Activated naive CD8-positive, alpha-beta T cell treated with anti-CD3 and anti-CD28 coated beads, Interleukin-2, amount 50 U/mL, for 16 hours (primary cell): ENCODE data around the gene SGPP2.
"Not testable (repeated sequence)": the region's sequence is repeated elsewhere in the genome, so short reads cannot be mapped to it uniquely, and the experiment has no call there.

Source experiments
- DNase-seq: peaks from one replicate; pipeline ENCODE4 v3.0.0-alpha.2; 2020; ENCODE audit warnings: low read depth, low spot score

SGPP2 gene, protein sequence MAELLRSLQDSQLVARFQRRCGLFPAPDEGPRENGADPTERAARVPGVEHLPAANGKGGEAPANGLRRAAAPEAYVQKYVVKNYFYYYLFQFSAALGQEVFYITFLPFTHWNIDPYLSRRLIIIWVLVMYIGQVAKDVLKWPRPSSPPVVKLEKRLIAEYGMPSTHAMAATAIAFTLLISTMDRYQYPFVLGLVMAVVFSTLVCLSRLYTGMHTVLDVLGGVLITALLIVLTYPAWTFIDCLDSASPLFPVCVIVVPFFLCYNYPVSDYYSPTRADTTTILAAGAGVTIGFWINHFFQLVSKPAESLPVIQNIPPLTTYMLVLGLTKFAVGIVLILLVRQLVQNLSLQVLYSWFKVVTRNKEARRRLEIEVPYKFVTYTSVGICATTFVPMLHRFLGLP

DNA sequence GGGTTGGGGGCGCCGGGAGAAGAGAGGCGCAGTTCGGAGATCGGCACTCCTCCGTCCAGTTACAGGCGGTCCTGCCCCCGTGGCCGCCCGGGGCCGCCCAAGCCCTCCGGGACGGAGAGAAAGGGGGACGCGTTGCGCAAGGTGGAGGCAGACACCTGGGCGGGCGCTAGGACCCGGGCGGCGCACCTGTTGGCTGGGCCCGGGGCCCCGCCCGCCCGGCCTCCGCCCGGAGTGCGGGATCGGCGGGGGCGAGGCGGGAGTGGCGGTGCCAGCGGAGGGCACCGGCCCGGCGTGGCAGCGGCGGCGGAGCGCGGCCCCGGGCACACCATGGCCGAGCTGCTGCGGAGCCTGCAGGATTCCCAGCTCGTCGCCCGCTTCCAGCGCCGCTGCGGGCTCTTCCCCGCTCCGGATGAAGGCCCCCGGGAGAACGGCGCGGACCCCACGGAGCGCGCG, at the start of gene SGPP2:
TSS of gene SGPP2 (plus strand) at position 268 of the 453 bp plus-strand sequence. CDS start at position 328, 60 bp downstream.
- DNase-seq: no peak

DNA sequence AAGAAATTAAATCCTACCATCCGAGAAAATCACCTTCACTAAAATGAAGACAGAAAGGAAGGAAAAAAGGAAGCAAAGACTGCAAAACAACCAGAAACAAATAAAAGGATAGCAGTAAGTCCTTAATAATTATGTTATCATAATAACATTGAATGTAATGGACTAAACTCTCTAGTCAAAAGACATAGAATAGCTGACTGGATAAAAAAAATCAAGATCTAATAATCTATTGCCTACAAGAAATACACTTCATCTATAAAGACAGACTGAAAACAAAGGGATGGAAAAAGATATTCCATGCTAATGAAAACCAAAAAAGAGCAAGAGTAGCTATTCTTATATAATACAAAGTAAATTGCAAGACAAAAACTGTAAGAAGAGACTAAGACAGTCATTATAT, 48.5 kb upstream of the SGPP2 start:
- DNase-seq: no peak

DNA sequence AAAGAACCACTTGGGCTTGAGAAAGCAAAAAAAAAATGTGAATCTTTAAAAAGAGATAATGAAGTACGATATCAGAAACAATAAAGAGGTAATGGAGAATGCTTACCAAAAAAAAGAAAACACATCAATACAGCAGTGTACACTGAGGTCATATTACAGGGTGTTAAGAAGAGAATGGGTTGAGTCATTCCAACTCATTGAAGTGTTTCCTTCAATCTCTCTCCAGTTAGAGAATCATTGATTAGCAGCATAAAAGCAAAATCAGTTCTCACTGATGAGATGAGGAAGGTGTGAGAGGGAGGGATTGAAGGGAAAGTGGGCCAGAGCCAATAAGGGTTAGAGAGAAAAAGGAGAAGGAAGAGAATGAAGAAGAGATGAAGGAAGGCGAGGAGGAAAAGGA, 43.9 kb upstream of the SGPP2 start:
- DNase-seq: no peak

DNA sequence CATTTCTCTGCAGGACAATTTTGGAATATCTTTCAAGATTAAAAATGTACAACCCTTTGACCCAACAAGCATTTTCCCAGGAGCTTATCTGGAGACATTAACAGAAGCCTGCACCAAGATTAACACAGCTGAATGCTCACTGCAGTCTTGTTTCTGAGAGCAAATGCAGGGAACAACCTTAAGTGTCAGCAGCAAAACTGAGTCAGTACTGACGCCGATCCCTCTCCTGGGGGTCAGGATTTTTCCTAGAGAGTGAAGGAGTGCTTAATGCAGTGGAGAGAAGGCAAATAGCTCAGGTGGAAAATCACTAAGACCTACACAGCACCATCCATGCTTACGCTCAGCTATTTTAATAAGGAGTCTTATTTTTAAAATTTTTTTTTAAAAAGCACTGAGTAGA, 42.8 kb upstream of the SGPP2 start:
- DNase-seq: no peak

DNA sequence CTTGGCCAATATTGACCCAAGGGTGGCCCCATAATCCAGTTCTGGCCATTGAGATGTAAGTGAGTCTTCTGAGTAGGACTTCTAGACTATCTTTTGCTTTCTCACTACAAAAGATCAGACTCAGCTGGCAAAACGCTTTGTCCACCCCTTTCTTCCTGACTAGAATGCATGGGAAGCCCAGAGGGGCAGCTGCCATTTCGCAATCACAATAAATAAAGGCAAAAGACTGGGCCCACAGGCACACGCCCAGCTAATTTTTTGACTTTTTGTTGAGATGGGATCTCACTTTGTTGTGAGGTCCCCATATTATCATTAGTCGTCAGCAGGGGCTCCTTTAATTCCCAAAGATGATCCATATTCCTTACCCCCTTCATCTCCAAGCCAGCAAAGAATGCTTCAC, 41.1 kb upstream of the SGPP2 start:
- no peak for DNase-seq

DNA sequence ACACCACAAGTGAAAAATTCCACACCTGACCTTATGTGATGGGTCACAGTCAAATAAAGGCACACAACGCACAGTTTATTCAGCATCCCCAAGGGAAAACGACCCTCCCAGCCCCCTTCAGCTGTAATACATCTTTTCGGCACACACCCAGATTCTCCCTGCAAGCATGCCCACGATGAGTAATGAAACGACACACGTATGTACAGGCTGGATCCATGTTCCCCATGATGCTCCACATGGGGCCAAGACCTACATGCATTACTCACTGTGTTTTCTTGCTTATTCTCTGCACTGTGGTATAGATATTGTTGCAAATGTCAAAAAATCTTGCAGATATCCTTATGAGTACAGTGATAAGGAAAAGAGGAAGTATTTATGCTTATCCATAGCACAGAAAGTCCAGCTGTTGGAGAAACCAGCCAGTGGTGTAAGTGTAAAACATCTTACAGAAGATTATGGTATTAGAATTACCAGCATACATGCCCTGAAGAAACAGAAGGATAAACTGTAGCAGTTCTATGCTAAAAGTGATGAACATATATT, 32.5 kb upstream of the SGPP2 start:
- no peak for DNase-seq

DNA sequence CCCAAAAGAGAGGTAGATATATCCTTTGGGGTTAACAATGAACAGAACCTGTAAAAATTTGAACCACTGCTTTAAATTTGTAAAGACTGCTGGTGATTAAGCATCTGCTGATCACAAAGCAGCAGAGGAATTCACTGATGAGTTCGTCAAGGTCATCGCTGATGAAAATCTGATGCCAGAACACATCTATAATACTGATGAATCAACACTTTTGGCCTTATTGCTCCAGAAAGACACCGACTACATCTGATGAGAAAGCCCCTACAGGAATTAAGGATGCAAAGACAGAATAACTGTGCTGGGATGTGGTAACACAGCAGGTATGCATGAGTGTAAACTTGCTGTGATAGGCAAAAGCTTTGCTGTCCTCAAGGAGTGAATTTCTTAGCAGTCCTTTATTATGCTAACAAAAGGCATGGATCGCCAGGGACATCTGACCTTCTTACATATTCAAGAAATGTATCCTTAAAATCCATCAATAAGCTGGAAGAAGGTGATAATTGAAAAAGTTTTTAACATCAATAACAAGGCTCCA, 30.5 kb upstream of the SGPP2 start:
- no peak for DNase-seq

DNA sequence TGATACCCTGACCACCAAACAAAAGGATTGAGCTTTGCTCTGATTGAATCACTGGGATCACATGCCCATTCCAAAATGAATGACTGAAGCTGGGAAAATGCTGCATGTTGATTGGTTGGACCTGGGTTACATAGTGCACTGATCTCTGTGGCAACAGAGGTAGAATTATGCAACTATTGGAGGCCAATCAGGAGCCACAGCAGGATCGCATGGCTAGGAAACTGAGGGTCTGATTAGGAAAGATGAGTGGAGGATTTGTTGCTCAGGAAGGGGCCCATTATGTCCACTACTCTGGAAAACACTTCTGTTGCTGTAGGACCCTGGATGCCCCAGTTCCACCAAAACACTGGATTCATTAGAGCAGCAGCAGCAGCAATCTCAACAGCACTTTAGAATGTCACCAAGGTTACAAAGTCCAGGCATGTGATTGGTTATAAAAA, 25.9 kb upstream of the SGPP2 start:
- no peak for DNase-seq

DNA sequence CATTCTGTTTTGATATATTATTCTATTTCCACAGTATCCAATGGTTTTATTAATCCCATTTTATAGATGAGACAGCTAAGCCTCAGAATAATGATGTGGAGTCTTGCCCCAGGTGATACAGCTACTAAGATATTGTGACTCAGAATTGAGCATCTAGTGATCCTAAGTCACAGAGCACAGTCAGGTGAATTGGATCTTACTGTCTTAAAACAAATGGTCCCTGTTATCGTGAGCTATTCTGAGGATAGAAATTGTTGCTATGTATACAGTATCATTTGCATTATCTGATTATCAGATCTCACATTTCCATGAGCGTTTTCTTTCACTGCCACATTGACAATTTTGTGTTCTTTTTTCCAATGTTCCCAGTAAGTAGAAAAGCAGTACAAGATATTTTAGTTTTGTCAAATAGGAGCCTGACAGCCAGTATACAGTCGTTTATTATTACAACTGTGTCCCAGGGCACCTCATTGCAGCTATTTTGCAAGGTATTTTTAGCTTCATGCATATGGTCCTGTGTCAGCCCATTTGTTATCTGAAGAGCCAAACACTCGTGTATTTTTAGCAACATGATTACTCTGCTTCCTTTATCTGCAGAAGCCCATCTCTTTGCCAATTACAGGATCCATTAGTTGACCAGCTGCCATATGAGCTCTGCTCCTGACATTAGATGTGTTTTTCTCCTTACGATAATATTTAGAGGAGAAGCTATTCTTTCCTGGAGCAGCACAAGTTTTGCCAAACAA, 25.1 kb upstream of the SGPP2 start:
- no peak for DNase-seq

DNA sequence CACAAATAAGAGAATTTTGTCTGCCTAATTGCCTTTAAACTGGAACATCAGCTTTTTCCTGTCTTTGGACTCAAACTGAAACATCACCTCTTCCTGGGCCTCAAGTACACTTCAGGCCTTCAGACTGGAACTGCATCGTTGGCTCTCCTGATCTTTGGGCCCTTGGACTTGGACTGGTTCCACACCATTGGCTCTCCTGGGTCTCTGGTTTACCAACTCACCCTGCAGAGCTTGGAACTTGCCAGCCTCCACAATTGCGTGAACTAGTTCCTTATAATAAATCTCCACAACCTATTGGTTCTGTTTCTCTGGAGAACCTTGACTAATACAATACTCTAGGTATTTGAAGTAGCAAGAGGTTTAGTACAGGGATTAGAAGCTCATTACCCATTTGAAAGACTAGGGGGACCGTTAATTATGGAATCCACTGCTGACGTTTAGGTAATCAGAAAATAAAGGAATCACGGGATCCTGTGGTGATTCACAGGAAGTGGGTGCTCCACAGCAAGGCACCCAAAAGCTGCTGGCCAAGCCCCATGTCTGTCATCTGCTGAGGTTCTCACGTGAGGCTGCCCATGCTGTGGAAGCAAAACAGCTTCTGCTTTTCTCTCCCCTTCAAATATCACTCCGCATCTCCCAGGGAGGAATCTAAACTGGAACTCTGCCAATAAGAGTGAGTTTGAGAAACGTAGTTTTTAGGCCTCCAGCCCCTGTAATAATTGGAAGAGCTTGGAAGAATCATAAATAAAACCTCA, 20.0 kb upstream of the SGPP2 start:
- no peak for DNase-seq

DNA sequence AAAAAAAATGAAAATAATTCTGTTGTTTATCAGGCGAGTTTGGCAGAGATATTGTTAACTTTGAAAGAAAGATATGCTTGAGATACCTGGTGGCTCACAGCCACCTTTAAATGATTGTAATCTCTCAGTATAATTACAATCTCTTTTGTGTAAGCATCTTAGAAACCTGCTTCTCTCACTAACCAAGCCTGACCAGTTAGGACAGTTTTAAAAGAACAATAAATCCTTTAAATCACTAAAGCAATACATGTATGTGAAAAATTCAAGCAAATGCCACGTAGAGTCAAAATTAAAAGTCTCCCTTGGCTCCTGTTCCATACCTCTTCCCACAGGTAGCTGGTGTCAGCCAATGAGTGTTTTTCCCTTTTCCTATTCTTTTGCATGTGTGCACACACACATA, 15.7 kb upstream of the SGPP2 start:
- no peak for DNase-seq

DNA sequence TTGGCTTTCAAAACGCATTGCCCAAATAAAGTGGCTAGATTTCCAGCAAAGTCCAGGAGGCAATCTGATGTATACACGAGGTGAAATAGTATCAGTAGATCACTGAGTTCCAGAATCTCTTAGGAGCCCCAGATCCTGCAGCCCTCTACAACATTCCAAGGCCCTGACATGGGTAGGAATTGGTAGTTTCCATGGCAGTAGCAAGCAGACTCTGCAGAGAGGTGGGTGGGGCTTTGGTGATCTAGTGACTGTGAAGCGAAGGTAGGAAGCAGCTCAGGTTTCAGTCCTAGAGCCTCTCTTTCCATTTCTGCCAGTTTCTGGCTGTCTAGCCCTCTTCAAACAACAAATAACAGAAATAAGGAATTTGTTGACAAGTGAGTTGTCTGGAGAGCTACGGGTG, 13.8 kb upstream of the SGPP2 start:
- DNase-seq: no peak

DNA sequence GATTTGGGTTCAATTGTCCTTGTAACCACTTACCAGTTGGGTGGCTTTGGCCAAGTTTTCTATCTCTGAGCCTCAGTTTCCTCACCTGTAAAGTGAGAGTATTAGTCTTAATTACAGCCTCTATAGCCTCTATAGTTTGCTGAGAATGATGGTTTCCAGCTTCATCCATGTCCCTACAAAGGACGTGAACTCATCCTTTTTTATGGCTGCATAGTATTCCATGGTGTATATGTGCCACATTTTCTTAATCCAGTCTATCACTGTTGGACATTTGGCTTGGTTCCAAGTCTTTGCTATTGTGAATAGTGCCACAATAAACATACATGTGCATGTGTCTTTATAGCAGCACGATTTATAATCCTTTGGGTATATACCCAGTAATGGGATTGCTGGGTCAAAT, 12.0 kb upstream of the SGPP2 start:
- DNase-seq: not testable (repeated sequence)

DNA sequence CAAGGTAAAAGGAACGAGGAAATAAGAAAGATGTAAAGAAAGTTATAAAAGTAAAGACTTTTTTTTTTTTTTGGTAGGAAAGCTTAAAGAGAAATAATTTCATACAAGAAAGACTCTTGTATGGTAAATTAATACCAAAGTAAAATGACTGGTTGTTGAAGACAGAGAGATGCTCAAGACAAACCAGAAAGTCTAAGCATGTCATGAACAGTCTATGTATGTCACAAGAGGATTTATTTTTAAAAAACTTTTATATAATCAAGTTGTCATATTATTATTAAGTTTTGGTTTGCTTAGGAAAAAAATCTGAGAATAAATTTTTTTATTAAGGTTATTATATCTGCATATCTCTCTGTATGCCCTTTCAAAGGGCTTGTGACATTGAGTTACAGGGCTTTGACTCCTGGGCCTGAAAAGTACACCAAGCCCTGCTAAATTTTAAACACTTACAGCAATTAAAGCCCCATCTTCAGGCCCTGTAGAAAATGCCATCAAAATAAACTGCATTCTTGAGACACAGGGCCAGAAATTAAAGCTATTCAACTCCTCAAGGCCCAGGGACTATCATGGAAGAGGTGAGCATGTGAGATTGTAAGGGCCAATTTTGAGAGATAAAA, 10.9 kb upstream of the SGPP2 start:
- DNase-seq: no peak

DNA sequence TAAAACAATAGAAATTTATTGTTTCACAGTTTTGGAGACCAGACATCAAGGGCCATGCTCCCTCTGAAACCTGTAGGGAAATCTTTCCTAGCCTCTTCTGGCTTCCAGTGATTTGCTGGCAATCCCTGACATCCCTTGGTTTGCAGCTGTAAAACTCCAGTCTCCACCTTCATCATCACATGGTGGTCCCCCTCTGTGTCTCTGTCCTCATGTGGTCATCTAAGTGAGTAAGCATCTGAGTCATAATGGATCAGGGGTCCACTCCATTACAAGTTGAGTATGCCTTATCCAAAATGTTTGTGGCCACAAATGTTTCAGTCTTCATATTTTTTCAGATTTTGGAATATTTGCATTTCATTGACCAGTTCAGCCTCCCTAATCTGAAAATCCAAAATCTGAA, 5.6 kb upstream of the SGPP2 start:
- DNase-seq: no peak

DNA sequence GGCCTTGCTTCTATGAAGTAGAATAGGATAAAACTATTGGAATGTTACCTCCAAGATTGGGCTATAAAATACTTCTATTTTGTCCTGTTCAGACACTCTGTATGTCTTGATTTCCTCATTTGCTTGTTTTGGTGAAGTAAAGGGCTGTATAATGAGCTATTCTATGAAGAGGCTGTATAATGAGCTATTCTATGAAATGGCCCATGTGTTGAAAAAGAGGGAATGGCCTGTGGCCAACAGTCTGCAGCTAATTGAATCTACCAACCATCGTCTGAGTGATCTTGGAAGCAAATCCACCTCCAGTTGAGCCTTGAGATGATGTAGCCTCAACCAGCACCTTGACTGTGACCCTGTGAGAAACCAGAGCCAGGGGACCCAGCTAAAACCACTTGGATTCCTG, 3.8 kb upstream of the SGPP2 start:
- DNase-seq: no peak

DNA sequence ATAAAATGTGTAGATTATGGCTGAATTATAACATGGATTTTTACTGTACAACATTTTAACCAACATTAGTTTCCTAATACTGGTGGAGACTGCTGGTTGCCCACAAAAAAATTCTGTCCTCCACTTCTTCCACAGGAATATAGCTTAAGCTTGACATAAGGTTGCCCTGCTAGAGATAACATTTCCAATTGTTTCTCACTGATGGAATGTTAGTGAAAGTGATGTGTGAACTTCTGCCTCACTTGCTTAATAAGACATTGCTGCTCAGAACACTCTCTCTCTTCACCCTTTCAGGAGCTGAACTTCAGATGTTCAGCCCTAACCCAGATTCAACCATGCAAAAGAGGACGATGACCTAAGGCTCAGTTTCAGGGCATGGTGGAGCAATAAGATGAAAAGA, 2.7 kb upstream of the SGPP2 start:
- no peak for DNase-seq

DNA sequence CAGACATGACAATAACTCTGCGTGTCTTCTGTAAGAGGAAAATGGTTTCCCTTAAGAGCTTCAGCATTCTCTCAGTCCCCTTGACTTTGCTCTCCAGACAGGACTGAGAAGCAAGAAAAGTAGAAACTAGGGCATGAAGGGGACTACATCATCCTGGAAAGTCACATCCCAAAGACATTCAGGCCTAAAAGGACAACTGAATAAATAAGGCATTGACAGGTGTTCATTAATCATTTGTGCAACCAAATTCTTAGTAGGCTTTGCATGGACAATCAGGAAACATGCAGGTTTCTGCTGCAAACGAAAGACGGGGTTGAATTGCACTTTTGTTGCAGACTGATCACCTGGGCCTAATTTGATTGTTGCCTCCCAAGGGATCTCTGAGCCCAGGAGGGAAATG, 1.2 kb upstream of the SGPP2 start:
- DNase-seq: no peak

DNA sequence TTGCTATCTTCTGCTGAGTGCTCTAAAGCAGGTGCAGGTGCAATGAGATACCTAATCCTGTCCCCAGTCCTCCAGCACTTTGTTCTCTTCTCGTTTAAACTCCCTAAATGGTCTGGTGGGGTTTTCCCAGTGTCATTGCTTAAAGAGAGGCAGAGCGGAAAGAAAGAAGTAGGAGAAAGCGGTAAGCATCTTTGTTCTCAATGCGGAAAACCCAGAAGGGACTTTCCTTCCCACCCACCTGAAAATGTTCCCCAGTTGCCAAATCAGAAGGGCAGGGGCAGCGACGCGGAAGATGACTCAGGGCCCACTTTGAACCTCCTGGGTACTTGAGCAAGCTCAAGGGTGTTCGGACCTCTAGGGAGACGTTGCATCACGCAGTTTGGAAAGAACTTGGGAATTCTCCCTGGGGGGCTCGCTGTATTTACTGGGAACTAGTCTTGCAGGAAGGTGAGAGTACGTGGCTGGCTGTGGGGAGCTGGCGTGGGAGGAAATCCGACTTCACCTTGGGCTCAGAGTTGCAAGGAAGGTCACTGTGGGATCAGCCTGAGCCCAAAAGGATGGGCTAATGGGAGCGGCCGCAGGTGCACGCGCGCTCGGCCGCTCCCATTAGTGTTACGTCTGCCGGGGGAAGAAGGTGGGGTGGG, 589 bp upstream of the SGPP2 start:
- no peak for DNase-seq

DNA sequence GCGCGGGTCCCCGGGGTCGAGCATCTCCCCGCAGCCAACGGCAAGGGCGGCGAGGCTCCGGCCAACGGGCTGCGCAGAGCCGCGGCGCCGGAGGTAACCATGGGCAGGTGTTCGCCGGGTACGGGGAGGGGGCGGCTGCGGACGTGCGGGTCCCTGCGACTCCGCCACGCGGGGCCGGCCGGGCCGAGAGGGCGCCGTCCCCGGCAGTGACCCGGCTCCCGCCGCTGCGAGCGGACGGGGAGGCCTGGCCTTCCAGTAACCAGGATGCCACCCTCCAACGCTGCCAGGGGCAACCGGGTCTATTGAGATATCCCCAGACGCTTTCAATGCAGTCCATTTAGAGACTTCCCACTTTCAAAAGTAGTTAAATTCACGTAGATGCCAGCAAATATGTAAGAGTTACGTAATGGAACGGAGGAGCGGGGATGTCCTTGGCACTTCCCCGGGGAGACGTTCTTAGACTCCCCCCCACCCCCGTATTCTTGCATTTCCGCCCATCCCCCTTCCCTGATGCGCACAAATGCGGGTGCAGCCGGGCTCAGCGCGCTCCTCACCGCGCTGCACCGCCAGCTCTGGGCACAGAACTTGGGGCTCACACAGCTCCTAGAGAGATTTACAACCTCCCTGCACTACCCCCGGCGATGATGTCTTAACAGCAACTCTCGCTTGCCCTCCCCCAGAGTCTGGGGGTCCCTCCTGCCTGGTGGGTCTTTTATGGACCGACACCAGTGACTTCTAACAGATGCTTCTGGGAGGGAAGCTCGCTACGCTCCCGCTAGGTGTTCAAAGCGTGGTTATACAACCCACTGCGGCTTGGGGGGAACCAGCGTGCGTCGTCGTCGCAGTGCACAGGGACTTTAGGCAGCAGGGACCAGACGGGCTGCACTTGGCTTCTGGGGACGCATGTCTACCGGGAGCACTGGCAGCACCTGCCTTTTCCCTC, 657 bp downstream of the SGPP2 start:
- DNase-seq: no peak
